HG02970 (cell line): Measurements from ENCODE around the gene CCDC80.
"Not testable (repeated sequence)": the region's sequence is repeated elsewhere in the genome, so short reads cannot be mapped to it uniquely, and the experiment has no call there.

Experiments
- ATAC-seq: cut with Tn5 transposase; IDR thresholded peaks from one replicate; pipeline ENCODE4 v1.9.1; 2021; ENCODE audit warnings: mild to moderate bottlenecking, moderate library complexity, moderate number of reproducible peaks; ENCODE audit not compliant: unreplicated experiment, low FRiP score

The CCDC80 gene

GRCh38 chr3:112670824-112671223 lies 29.9 kb upstream of the CCDC80 start:
- ATAC-seq: no peak

- ATAC-seq: no peak
Observed at GRCh38 chr3:112667599-112667998, 26.7 kb upstream of the CCDC80 start.

GRCh38 chr3:112665009-112665408 lies 24.1 kb upstream of the CCDC80 start:
- ATAC-seq: not testable (repeated sequence)

- ATAC-seq: no peak
Observed at GRCh38 chr3:112656043-112656442, 15.1 kb upstream of the CCDC80 start.

GRCh38 chr3:112654979-112655378 lies 14.0 kb upstream of the CCDC80 start:
- no peak for ATAC-seq

- ATAC-seq: no peak
Observed at GRCh38 chr3:112654492-112654891, 13.5 kb upstream of the CCDC80 start.

GRCh38 chr3:112653881-112654300 lies 12.9 kb upstream of the CCDC80 start:
- ATAC-seq: no peak

- ATAC-seq: no peak
Observed at GRCh38 chr3:112653209-112653871, 12.4 kb upstream of the CCDC80 start.

GRCh38 chr3:112651516-112651915 lies 10.6 kb upstream of the CCDC80 start:
- no peak for ATAC-seq

GRCh38 chr3:112651071-112651470 lies 10.1 kb upstream of the CCDC80 start:
- ATAC-seq: no peak

GRCh38 chr3:112650482-112650881 lies 9.5 kb upstream of the CCDC80 start:
- no peak for ATAC-seq

GRCh38 chr3:112649478-112649735 lies 8.5 kb upstream of the CCDC80 start:
- no peak for ATAC-seq

- no peak for ATAC-seq
Observed at GRCh38 chr3:112647122-112647521, 6.2 kb upstream of the CCDC80 start.

GRCh38 chr3:112646623-112647022 lies 5.7 kb upstream of the CCDC80 start:
- no peak for ATAC-seq

- ATAC-seq: no peak
Observed at GRCh38 chr3:112644453-112644852, 3.5 kb upstream of the CCDC80 start.

GRCh38 chr3:112643621-112644240 lies 2.8 kb upstream of the CCDC80 start:
- no peak for ATAC-seq

- peak; percentile 68 for ATAC-seq
Observed at GRCh38 chr3:112642912-112643506, 2.1 kb upstream of the CCDC80 start.

GRCh38 chr3:112640276-112640929 lies 540 bp downstream of the CCDC80 start:
- ATAC-seq: no peak

GRCh38 chr3:112639455-112640225 lies 1.3 kb downstream of the CCDC80 start:
- no peak for ATAC-seq

GRCh38 chr3:112638327-112639020 lies 2.5 kb downstream of the CCDC80 start:
- ATAC-seq: no peak
